Adipose tissue (tissue), 3 donors: ENCODE measurements around the gene ENTR1. TPM values are rescaled to one million over a fixed set of nuclear protein-coding genes. Genes with fewer than 3 reads are reported as not detected.

Experiments used
- H3K27ac ChIP-seq: one replicate; pipeline ENCODE4 v1.5.1; 2013; ENCODE audit warnings: low read depth, low read length
- WGBS, 3 donors: extraction: QIAGEN DNeasy Blood & Tissue Kit; methylation state at CpG; one replicate each; pipeline ENCODE4 v1.1.7; 2013; 5-methylcytosine and 5-hydroxymethylcytosine counted together
- polyA plus RNA-seq, 3 donors: library from polyadenylated mRNA; stranded (reverse); fragments of 200-250 nt; gene quantifications; one replicate each; pipeline ENCODE4 v1.2.3, GENCODE V29; 2013
- donor health status: healthy with polysubstance abuse.
- donor health status: Bipolar disorder and iron deficiency.
- donor health status: healthy.

ENTR1 gene
- polyA plus RNA-seq, 3 donors, result 22.3 to 28.2 (median 24.7) TPM

- H3K27ac ChIP-seq, result no peak overlapping the region
- 82 to 91% (median 83%) methylated on average over 5 of the region's 5 CpGs for WGBS, 3 donors
Measured at GRCh38 chr9:136403538-136403914, 6.9 kb downstream of the ENTR1 start.

GRCh38 chr9:136402067-136402466 is 8.3 kb downstream of the ENTR1 start:
- WGBS, 3 donors, result 47 to 81% (median 78%) methylated on average over 13 of the region's 13 CpGs
- H3K27ac ChIP-seq, result no peak overlapping the region

- no peak overlapping the region for H3K27ac ChIP-seq
- 88 to 94% (median 93%) methylated on average over 18 of the region's 18 CpGs for WGBS, 3 donors
Measured at GRCh38 chr9:136401173-136401922, 9.1 kb downstream of the ENTR1 start.

GRCh38 chr9:136400038-136400834 is 10.2 kb downstream of the ENTR1 start, which contains the start of gene SNAPC4:
Gene SNAPC4 (minus strand): TSS chr9:136400170. CDS start chr9:136398428, 1,742 bp downstream.
- H3K27ac ChIP-seq, result no peak within 1 kb of the TSS
- 4 to 10% (median 5%) methylated on average over 42 to 71 of the region's 71 CpGs for WGBS, 3 donors

GRCh38 chr9:136399176-136400037 is 11.0 kb downstream of the ENTR1 start:
- 1 to 2% (median 1%) methylated on average over 56 to 67 of the region's 67 CpGs for WGBS, 3 donors
- no peak overlapping the region for H3K27ac ChIP-seq

GRCh38 chr9:136398286-136398685 is 12.1 kb downstream of the ENTR1 start:
- 91 to 97% (median 93%) methylated on average over 12 of the region's 12 CpGs for WGBS, 3 donors
- H3K27ac ChIP-seq, result no peak overlapping the region

GRCh38 chr9:136397643-136398042 is 12.8 kb downstream of the ENTR1 start:
- no peak overlapping the region for H3K27ac ChIP-seq
- WGBS, 3 donors, result 57 to 70% (median 57%) methylated on average over 6 of the region's 6 CpGs

GRCh38 chr9:136396219-136396515 is 14.2 kb downstream of the ENTR1 start:
- no peak overlapping the region for H3K27ac ChIP-seq
- WGBS, 3 donors, result 65 to 81% (median 66%) methylated on average over 4 of the region's 4 CpGs

- no peak overlapping the region for H3K27ac ChIP-seq
- 86 to 94% (median 88%) methylated on average over 24 to 26 of the region's 26 CpGs for WGBS, 3 donors
Measured at GRCh38 chr9:136395345-136396218, 14.8 kb downstream of the ENTR1 start.

GRCh38 chr9:136395020-136395340 is 15.4 kb downstream of the ENTR1 start:
- WGBS, 3 donors, result 83 to 89% (median 87%) methylated on average over 13 of the region's 13 CpGs
- H3K27ac ChIP-seq, result no peak overlapping the region

- WGBS, 3 donors, result 80 to 94% (median 81%) methylated on average over 21 of the region's 21 CpGs
- H3K27ac ChIP-seq, result no peak overlapping the region
Measured at GRCh38 chr9:136394312-136395019, 15.9 kb downstream of the ENTR1 start.

- H3K27ac ChIP-seq, result no peak overlapping the region
- WGBS, 3 donors, result 82 to 91% (median 89%) methylated on average over 17 of the region's 17 CpGs
Measured at GRCh38 chr9:136393531-136393930, 16.9 kb downstream of the ENTR1 start.

- H3K27ac ChIP-seq, result no peak overlapping the region
- WGBS, 3 donors, result 78 to 90% (median 82%) methylated on average over 19 to 21 of the region's 21 CpGs
Measured at GRCh38 chr9:136392538-136393449, 17.6 kb downstream of the ENTR1 start.

GRCh38 chr9:136391737-136392537 is 18.5 kb downstream of the ENTR1 start:
- H3K27ac ChIP-seq, result no peak overlapping the region
- 80 to 91% (median 85%) methylated on average over 24 to 28 of the region's 28 CpGs for WGBS, 3 donors

- WGBS, 3 donors, result 77 to 88% (median 82%) methylated on average over 14 of the region's 14 CpGs
- no peak overlapping the region for H3K27ac ChIP-seq
Measured at GRCh38 chr9:136389396-136389795, 21.0 kb downstream of the ENTR1 start.

GRCh38 chr9:136387217-136387616 is 23.2 kb downstream of the ENTR1 start:
- WGBS, 3 donors, result 96 to 98% (median 97%) methylated on average over 17 to 19 of the region's 19 CpGs
- H3K27ac ChIP-seq, result no peak overlapping the region
